HG03442 (cell line): ENCODE results near the gene FHL1.
"Not testable (repeated sequence)": the region's sequence is repeated elsewhere in the genome, so short reads cannot be mapped to it uniquely, and the experiment has no call there.

Experiments
- ATAC-seq: cut with Tn5 transposase; IDR thresholded peaks from one replicate; pipeline ENCODE4 v1.9.1; 2021; ENCODE audit warnings: mild to moderate bottlenecking, moderate library complexity; ENCODE audit not compliant: unreplicated experiment

Gene FHL1

DNA sequence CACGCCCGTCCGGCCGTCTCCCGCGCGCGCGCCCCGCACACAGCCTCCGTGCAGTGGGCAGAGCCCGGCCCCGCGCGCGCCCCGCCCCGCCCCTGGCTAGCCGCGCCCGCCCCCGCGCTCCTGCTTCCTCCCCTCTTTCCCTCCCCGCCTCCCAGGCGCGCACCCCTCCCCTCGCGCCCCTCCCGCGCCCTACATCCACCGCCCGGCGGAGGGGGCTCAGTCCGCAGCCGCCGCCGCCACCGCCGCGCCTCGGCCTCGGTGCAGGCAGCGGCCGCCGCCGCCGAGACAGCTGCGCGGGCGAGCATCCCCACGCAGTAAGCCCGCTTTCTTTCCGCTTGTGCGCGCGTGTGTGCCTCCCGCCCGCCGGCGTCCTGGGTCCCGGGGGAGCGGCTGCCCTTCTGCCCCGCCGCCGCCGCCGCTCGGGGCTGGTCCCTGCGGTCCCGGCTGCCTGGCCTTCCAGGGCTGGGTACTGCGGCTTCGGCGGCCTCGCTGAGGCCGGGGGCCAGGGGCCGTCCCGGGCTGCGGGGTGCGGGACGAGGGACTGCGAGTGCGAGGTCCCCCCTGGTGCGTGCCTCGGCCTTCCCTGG, at the start of gene FHL1:
FHL1 (plus strand) TSS at position 219 of the 587 bp plus-strand sequence.
- no peak for ATAC-seq

- ATAC-seq = no peak
These were observed 49.2 kb upstream of the FHL1 start for GRCh38 chrX:136097871-136098805.

GRCh38 chrX:136104936-136105335, 42.4 kb upstream of the FHL1 start:
- ATAC-seq = no peak

DNA sequence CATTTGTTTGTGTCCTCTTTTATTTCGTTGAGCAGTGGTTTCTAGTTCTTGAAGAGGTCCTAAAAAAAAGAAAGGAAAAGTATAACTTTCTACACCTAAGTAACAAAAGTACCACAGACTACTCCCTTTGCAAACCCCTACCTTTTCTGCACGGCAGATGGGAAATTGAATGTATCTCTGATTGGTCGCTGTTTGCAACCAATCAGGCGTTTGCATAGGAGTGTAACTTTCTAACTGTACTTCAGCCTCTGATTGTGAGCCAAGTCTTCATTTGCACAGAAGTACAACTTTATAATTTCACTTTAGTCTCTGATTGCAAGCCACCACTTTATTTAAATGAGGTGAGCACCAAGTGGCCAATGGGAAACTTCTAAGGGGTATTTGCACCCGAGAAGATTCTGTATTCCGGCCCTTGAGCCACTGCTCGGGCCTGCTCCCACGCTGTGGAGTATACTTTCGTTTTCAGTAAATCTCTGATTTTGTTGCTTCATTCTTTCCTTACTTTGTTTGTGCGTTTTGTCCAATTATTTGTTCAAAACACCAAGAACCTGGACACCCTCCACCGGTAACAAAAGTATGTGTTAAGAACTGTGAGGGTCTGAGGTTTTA, 40.3 kb upstream of the FHL1 start:
- no peak for ATAC-seq

DNA sequence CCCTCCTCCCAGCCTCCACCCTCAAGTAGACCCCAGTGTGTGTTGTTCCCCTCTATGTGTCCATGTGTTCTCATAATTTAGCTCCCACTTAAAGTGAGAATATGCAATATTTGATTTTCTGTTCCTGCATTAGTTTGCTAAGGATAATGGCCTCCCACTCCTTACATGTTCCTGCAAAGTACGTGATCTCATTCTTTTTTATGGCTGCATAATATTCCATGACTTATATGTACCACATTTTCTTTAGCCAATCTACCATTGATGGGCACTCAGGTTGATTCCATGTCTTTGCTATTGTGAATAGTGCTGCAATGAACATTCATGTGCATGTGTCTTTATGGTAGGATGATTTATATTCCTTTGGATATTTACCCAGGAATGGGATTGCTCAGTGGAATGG, 38.4 kb upstream of the FHL1 start:
- not testable (repeated sequence) for ATAC-seq

- ATAC-seq = no peak
These were observed 35.0 kb upstream of the FHL1 start for GRCh38 chrX:136112286-136112685.

DNA sequence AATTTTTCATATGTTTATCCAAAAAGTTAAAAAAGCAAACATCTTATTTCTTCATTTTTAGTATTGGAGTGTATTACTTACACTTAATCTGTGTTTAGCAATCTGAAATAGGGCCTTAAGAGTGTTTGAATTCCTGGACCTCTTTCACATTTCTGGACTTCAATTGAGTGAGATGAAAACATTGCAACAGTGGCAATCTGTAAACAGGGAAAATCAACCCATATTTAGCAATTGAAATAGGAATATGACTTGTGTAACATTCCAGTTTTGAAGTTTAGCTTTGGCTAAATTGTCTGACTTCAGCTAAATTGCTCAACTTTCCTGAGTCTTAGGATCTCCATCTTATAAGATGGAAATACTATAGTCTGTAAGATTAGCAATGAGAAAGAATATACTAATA, 34.6 kb upstream of the FHL1 start:
- ATAC-seq = no peak

GRCh38 chrX:136115126-136115903, 32.0 kb upstream of the FHL1 start:
- no peak for ATAC-seq

DNA sequence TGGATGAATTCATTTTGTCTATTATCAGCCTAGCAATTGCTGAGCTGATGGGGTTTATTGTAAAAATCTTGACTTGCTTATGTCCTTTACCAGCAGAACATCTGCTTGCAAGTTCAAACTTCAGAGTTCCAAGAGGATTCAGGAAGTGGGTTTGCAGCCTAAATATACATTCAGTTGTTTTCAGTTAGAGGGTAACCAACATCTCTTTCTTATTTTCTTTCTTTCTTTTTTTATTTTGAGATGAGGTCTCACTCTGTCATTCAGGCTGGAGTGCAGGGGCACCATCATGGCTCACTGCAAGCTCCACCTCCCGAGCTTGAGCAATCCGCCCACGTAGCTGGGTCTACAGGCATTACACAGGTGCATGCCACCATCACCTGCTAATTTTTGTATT, 31.4 kb upstream of the FHL1 start:
- ATAC-seq = no peak

DNA sequence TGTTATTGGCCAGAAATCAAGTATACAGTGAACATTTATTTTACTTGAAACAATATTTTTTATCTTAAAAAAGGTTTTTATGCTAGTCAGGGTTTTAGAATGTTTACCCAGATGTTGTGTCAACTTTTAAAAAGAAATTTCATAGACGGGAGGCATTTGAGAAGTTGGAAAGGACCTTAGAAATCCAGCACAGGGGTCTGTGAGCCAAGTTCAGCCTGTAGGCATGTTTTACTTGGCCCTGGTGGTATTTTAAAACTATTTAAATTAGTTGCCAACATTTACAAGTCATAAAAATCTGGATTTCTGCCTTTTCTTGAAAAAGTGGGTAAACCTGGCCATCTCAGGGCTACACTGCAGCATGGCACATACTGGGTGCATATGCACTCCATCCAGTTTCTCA, 25.5 kb upstream of the FHL1 start:
- ATAC-seq = no peak

DNA sequence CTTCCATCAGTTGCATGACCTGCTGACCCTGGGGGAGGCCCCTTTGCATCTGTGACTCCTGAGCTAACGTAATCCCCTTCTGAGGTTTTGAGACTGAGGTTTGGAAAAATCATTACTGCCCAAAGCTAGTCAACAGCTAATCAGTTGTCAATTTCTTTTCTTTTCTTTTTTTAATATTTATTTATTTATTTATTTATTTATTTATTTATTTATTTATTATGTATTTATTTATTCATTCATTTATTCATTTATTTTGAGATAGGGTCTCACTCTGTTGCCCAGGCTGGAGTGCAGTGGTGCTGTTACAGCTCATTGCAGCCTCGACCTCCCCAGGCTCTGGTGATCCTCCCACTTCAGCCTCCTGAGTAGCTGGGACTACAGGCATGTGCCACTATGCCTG, 25.1 kb upstream of the FHL1 start:
- ATAC-seq = no peak

GRCh38 chrX:136125106-136125505, 22.2 kb upstream of the FHL1 start:
- ATAC-seq = no peak

GRCh38 chrX:136126371-136126770, 21.0 kb upstream of the FHL1 start:
- no peak for ATAC-seq

- ATAC-seq = no peak
These were observed 20.4 kb upstream of the FHL1 start for GRCh38 chrX:136126872-136127406.

DNA sequence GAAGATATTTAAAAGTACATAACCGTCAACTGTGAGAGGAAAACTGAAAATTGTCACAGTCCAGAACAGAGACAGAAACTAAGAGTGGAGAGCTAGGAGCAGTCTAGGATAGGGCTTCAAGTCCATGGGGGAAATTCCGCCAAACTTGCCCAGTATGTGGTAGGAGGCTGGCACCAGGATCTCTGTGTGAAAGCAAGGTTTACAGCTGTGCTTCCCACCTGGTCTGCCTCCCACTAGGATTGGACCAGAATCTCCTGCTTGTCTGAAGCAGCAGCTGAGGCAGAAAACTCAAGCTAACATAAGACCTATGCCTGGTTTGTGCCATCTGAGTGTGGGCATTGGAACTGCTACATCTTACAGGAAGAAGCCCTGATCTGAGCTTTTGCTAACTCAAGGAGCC, 18.6 kb upstream of the FHL1 start:
- no peak for ATAC-seq

DNA sequence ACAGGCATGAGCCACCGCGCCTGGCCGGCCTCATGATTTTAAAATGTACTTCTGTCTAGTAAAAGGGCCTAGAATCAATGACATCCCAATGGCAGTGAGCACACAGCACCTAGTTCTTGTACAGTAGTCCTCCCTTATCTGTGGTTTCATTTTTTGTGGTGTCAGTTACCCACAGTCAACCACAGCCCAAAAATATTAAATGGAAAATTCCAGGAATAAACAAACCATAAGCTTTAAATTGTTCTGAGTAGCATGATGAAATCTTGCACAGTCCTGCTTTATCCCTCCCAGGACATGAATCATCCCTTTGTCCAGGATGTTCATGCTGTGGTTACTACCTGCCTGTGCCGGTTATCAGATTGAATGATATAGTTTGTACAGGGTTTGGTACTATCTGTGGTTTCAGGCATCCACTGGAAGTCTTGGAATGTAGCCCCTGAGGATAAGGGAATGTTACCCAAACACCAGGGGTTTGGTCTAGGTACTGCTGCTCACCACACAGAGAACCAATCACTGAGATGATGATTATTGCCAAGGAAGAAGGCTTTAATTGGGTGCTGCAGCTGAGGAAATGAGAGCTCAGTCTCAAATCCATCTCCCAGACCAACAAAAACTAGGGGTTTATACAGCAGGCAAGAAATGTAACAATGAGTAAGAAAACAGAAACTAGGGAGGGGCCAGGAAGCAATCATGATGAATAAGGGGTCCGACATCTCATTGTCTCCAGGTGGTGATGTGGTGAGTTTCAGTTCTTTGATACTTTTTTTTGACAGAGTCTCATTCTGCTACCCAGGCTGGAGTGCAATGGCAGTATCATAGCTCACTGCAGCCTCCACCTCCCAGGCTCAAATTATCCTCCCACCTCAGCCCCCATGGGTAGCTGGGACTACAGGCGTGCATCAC, 16.2 kb upstream of the FHL1 start:
- ATAC-seq = no peak

DNA sequence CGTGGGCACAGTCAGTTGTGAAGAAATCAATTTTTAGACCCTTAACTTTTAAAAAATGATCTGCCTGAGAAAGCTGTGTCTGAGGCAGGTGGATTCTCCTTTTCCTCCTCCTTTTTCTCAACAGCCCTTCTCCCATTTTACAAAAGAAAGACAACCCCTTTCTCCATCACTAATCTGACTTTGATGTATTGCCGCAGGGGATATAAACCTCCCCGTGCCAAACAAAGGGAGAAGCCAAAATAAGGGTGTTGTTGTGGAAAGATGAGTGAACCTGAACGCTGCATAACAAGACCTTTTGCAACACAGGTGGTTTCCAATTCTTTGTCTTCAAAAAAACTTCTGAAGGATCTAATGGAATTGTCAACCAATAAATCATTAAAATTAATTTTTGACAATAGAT, 8.4 kb upstream of the FHL1 start:
- ATAC-seq = no peak

DNA sequence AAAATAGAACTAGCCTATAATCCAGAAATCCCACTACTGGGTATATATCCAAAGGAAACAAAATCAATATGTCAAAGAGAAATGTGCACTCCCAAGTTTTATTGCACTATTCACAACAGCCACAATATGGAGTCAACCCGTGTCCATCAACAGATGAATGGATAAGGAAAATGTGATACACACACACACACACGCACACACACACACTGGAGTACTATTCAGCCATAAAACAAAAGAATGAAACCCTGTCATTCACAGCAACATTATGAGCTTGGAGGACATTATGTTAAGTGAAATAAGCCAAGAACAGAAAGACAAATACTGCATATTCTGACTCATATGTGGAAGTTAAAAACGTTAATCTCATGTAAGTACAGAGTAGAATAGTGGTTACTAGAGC, 5.8 kb upstream of the FHL1 start:
- ATAC-seq = no peak

- ATAC-seq = no peak
These were observed 4.7 kb upstream of the FHL1 start for GRCh38 chrX:136142592-136142991.

DNA sequence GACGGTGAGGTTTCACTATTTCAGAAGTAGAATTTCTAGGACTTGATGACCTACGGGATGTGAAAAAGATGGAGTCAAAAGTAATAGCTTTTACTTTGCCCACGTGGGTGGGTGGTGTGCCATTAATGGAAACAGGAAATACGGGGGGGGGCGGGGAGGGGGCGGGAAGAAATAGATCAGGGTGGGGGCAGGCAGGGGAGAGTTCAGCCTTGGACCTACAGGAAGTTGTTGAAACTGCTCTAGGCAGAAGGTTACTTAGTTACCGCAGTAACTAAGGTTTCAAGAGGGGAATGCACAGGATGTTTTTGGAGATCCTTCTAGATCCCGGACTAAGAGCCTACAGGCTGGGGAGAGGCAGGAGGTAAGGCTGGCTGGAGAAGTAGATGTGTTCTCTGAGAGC, 3.6 kb upstream of the FHL1 start:
- no peak for ATAC-seq
